Urothelium cell line (cell line): Measurements from ENCODE around the gene TMEM222.

Source experiments
- DNase-seq: peaks from one replicate; pipeline ENCODE4 v3.0.0; 2011; ENCODE audit warnings: low spot score, mixed read lengths
- FAIRE-seq: peaks from 2 replicates; lab custom pipeline; 2011; peaks lifted over from hg19 to GRCh38; lab: Jason Lieb, UNC

Gene TMEM222

DNA sequence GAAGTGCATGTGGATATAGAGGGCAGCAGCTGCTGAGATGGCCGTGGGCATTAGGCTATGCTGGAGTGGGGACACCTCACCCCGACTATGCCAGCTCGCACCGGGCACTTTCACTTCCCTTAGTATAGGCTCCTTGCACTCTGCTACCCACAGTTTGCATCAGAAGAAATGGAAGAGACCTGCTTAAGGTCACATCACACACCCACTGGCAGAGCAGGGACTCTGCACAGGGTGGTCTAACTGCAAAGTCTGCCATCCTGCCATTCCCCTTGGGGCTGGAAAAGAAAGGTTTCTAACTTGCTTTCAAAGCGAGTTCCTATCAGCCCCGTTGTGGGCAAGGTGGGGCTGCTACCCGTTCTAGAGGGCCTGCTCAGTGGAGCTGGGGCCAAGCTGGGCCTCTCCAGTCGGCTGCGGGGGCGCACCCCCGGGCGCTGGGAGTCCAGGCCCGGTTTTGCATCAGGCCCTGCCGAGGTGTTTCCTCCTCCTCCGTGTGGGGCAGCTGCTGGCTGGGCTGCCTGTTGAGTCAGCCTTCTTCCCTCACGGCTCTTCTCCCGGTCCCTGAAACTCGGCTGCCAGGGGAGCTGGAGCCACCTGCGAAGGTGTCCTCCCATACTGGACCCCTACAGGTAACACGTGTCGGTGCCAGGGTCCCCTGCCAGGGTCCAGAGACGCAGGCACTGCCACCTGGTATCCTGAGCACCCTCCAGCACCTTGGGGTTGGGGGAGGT, 19.7 kb downstream of the TMEM222 start, which contains the start of gene SYTL1:
SYTL1 (plus strand) TSS at position 498 of the 728 bp plus-strand sequence. CDS start 3,313 bp downstream, outside the sequence.
- DNase-seq (peak; percentile 82), FAIRE-seq (no peak)

DNA sequence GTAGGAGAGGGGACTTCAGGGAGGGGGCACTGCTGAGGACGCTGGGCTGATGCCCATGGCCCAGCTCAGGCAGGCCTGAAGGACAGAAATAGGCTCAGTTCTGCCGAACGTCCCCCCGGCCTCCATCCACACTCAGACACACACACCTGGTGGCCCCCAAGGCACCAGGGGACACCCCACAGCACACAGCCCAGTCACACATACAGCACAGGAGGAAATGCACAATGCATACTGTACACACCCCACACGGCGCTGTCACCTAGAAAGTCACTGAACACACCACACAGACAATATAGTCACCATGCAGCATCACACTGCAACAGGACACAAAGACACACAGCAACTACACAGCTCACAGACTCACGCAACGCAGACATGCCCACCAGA, 20.4 kb downstream of the TMEM222 start:
- no peak for DNase-seq

DNA sequence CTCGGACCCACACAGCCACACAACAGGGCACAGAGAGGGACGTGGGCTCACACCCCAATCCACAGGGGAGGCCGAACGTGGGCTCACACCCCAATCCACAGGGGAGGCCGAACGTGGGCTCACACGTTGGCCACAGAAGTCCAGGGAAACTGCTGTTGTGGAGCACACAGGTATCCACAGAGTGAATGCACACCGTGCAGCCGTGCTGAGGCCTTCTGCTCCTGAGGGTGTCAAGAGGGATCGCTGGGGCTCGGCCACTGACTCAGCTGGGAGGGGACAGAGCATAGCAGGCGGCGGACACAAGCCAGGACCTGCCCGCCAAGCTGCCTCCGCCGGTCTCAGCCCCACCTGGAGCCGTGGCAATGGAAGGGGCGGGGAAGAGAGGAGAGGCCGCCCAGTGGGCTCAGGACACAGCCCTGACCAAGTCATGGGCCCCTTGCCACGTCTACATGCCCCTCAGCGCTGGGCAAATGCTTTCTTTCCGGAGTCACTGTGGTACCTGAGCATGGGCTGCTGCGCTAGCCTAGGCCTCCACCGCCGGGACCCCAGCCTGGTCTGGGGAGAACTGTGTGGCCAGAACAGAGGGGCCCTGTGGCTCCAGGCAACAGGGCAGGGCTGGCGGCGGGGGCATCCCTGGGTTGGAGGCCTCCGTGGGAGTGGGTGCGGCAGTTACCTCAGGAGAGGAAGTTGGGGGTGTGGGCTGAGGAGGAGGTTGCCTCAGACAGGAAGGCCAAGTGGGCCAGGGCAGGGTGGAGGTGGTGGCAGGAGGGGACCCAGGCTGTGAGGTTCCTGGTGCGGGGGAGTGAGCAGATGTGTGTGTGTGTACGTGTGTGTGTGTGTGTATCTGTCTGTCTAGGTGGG, 21.0 kb downstream of the TMEM222 start:
- DNase-seq: peak; percentile 70
- no peak for FAIRE-seq

More for the DNA sequence above, 20.4 kb downstream of the TMEM222 start:
- peak; percentile 37 for FAIRE-seq

DNA sequence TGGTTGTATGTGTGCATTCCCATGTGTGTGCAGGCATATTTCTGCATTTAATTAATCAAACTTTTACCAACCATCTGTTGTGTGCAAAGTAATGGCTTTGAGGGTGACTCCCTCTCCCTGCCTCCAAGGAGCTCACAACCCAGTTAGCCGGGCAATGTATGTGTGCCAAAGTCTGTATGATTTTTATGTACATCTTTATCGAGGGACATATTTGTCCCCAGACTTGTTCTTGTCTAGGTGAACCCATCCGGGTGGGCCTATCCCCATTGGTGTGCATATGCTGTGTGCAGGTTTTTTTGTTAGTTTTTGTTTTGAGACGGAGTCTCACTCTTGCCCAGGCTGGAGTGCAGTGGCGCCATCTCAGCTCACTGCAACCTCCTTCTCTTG, 21.7 kb downstream of the TMEM222 start:
- FAIRE-seq (no peak), DNase-seq (no peak)

DNA sequence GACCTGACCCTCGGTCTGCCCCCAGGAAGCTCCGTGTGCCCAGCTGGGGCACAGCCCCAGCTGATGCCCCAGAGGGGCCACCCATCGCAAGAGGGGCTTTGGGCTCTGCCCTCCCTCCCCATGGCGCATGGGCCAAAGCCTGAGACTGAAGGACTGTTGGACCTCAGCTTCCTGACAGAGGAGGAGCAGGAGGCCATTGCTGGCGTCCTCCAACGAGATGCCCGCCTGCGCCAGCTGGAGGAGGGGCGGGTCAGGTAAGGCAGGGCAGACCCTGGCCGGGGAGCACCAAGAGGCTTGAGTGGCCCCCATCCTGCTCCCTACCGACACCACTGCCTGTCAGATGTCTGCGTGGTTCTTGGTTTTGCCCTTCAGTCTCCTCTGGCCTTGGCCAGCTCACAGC, 23.3 kb downstream of the TMEM222 start:
- DNase-seq: no peak
- no peak for FAIRE-seq

DNA sequence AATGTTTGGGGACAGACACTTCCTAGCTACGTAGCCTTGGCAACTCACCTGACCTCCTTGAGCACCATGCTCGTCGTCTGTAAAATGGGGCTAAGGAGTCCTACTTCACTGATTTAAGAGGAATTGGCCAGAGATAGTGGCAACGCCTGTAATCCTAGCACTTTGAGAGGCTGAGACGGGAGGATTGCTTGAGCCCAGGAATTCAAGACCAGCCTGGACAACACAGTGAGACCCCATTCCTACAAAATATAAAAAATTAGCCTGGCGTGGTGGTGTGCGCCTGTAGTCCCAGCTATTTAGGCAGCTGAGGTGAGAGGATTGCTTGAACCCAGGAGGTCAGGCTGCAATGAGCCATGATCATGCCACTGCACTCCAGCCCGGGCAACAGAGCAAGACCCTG, 24.4 kb downstream of the TMEM222 start:
- DNase-seq (no peak), FAIRE-seq (no peak)

DNA sequence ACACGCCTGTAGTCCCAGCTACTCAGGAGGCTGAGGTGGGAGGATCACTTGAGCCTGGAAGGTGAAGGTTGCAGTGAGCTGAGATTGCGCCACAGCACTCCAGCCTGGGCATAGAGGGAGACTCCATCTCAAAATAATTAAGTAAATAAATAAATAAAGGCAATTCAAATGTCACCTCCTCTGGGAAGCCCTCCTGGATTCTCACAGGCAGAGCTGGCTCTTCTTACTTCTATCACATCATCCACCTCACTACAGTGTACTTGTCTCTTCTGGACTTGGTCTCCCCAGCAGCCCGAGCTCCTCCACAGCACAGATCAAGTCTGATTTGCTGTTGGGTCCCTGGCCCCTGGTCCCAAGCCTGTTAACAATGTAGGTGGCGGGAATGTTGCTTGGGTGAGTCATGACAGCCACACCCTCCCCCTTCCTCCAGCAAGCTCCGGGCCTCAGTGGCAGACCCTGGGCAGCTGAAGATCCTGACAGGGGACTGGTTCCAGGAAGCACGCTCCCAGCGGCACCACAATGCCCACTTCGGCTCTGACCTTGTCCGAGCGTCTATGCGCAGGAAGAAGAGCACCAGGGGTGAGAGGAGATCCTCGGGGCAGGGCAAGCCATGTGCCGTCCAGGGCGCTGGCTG, 25.1 kb downstream of the TMEM222 start:
- DNase-seq (peak; percentile 54), FAIRE-seq (peak; percentile 53)

DNA sequence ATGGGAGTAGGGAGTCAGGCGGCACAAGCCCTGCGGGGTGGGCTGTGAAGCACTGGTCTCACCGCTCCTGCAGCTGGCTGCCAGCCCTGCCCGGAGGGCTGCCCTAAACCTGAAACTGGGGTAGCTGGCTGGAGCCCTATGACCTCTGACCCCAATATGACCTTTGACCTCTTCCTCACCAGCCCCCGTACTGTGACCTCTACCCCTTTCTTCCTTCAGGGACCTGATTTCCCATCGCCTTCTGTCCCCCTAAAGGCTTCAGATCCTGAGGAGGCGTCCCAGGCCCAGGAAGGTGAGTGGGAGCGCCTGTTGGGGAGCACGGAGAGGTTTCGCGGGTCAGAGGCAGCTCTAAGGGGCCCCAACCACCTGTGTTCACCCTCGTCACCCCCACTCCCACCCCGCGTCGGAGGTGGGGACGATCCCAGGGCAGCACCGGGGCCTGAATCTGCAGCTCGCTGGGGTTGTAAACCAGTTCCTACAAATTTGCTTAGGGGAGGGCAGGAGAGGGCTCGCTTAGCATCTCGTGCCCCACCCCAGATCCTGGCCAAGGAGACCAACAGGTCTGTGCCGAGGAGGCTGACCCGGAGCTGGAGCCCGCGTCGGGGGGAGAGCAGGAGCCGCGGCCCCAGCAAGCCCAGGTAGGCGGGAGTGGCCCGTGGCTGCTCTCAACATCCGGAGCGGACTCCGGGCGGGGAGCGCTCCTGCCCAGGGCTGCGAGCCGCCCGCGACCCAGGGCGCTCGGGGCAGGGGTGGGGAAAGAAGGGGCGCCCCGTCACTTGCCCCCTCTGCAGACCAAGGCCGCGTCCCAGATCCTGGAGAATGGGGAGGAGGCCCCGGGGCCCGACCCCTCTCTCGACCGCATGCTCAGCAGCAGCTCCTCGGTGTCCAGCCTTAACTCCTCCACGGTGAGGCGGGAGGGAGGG, 27.2 kb downstream of the TMEM222 start:
- FAIRE-seq (no peak), DNase-seq (no peak)

DNA sequence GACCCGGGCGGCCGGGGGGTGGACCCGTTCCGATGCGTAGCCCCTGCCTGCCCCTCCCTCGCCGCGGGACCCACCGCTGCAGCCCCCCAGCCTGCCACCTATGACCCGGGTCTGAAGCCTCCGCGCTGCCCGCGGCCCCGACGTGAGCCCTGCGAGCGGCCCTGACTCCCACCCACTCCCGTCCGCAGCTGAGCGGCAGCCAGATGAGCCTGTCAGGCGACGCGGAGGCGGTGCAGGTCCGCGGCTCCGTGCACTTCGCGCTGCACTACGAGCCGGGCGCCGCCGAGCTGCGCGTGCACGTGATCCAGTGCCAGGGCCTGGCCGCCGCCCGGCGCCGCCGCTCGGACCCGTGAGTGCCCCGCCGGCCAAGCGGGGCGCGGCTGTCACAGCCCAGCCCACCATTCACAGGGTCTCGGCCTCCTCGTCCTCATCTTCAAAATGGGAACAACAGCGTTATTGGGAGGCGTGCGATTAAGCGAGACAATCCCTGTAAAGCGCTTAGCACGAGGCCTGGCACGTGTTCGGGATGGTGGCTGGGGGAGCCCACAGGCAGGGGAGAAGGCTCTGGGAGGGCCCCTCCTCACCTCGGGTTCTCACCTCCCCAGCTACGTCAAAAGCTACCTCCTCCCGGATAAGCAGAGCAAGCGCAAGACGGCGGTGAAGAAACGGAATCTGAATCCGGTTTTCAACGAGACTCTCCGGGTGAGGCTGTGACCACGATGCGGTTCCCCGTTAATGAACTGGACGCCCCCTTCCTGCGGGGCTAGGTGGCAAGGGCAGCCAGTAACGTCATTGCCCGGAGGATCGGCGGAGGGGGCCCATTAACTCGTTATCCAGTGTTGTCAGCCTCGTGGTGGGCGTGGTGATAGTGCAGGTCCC, 28.1 kb downstream of the TMEM222 start:
- no peak for DNase-seq
- FAIRE-seq: no peak

DNA sequence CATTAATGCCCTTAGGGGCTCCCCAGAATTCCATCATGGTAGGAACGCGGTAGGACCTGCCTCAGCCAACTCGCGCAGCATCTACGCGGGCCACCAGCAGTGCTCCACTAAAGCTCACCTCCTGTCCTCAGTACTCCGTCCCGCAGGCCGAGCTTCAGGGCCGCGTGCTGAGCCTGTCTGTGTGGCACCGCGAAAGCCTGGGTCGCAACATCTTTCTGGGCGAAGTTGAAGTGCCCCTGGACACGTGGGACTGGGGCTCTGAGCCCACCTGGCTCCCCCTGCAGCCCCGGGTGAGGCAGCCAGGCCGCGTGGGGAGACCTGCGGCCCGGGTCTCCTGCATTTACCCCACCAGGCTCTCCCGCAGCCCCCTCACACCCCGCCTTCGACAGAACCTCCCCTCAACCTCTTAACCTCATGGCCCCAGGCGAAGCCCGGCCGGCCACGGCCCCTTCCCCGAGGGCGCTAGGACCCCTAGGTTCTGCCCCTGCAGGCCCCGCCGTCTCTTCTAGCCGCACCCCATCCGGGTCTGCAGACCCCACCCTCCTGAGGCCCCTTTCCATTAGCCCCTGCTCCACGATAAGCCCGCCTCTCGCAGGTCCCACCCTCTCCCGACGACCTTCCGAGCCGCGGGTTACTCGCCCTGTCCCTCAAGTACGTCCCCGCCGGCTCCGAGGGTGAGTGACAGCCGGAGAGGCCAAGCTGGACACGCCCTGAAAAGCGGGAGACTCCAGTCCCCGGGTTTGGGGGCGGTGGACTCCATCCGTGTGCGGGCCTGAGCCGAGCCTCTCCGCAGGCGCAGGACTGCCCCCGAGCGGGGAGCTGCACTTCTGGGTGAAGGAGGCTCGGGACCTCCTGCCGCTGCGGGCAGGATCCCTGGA, 28.9 kb downstream of the TMEM222 start:
- FAIRE-seq (no peak), DNase-seq (no peak)

DNA sequence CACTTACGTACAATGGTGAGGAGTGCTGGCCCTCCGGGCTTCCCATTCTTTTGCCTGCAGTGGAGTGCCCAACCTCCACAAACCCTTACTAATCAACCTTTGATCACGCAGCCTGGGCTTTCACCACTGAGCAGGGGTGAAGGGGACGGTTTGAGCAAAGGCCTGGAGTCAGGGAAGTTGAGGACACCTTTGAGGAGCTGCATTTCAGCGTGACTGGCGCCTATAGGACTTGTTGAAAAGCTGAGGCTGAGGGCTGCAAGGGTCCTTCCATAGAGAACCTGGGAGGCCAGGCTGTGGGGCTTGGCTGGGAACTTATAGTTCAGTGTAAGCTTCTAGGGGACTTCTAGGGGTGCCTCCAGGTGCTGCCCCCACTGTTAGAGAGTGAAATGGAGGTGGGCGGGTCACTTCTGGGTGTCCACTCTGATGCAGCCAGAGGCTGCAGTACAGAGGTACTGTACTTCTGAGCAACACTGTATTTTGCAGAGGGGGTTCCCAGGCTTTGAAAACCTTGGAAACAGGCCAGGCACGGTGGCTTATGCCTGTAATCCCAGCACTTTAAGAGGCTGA, 29.7 kb downstream of the TMEM222 start:
- DNase-seq: no peak
- FAIRE-seq: no peak

DNA sequence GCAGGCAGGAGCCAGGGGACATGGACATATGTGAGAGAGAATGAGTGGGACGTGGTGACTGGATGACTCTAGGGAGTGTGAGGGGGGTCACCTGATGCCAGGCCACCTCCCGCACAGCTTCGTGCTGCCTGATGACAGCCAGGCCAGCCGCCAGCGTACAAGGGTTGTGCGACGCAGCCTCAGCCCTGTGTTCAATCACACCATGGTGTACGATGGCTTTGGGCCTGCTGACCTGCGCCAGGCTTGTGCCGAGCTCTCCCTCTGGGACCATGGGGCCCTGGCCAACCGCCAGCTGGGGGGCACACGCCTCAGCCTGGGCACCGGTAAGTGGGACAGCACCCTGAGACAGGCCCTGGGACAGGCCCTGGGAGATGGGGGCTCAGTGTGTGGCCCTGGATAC, 31.2 kb downstream of the TMEM222 start:
- FAIRE-seq: no peak
- DNase-seq: no peak

DNA sequence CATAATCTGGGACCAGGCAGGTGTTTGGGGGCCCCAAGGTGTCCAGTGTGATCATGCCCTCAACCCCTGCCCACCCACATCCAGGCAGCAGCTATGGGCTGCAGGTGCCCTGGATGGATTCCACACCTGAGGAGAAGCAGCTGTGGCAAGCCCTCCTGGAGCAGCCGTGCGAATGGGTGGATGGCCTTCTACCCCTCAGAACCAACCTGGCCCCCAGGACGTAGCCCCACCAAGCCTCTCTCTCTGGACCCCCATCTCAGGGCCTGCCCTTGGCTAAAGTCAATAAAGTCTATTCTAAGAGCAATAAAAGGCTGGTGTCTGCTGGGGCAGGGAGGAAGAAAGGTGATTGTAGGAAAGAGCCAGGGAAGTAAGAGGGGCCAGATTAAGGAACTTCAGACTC, 31.7 kb downstream of the TMEM222 start:
- FAIRE-seq: no peak
- DNase-seq: no peak

DNA sequence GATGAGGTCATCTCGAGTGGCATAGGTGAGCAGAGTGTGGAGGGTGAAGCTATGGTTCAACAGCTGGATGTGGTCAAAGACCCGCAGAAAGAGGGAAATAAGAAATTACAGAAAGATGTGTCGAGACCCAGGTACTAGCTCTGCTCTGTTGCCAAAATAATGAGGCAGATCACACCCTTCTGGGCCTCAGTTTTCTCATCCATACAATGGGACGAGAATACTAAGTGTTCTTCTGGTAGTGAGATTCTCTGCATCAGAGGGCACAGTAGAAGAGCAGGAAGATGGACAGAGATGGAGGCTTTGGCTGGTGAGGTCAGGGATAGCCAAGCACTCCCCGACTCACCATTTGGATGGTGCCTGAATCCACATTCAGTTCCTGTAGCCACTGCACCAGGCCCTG, 33.7 kb downstream of the TMEM222 start:
- FAIRE-seq: no peak
- no peak for DNase-seq

DNA sequence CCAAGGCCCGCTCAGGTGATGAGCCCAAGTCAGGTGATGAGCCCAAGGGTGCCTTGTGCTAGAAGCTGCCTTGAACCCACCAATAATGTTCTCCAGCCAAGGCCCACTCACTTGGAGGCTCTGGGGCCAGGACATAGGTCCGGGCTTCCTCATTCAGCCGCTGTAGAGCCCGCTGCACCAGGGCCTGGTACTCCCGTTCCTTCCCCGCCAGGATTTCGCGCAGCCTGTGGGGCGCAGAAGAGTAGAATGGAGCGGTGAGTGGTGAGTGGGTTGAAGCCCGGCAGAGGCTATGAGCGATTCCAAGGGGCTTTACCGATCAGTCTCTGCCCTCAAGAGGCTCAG, 34.3 kb downstream of the TMEM222 start:
- DNase-seq: no peak
- FAIRE-seq: no peak

DNA sequence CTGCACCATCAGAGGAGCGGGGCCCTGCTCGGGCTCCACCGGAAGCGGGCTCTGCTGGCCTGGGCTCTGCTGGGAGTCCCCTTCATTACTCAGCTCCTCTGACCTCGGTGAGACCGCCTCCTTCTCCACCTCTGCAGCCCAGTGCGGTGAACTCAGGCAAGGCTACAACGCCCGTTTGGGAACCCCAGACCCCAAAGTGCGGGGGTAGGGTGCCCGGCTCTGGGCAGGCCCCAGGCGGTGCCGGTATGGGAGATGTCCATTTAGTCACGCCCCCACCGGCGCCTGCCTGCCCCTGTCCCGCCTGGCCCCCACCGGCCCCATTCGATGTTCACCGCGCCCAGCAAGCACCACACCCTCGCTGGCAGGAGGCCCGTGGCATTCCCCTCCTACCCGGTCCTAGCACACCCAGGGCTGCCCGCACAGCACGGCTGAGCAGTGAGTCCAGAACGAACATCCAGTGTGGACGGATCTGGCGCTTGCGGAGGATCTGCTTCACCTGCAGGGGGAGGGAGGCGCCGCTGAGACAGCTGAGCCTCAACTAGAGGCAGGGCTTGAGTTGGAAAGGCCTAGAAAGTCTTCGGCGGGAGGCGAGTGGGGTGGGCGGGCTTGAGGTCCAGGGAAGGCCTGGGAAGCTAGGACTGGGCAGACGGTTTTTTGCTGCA, 34.8 kb downstream of the TMEM222 start:
- DNase-seq: no peak
- FAIRE-seq: no peak

DNA sequence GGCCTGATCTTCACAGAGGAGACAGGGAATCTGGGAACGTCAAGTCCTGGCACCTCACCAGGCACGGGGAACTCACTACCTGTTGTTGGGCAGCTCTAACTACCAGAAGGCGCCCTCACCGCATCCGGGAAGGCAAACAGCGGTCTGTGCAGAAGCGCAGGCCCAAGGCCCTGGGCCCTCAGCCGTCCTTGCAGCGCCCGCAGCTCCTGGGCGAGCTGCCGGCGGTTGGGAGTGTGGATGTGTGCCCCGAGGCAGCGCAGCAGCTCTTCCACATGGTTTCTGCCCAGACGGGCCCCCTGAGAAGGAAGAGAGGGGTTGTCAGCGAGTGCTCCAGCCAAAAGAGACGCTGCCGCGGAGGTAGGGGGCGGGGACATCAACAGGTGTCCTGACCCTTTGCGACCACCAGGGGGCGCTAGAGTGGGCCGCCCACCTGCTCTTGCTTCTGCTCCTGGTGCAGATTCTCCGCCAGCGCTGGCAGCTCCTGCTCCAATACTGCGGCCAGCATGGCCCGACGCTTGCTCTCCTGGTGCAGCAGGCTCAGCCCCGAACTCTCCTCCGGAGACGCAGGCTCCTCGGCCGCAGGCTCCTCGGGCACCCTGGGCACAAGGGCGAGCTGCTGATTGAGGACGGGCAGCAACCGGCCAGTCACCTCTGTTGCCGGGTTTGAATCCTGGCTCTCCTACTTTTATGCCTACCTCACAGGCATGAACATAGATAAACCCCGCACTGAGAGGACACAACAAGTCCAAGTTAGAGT, 35.5 kb downstream of the TMEM222 start:
- peak; percentile 87 for DNase-seq
- no peak for FAIRE-seq
